ENCODE measurements around the gene HSPG2.

GRCh38 chr1:21898326-21899200, 38.5 kb downstream of the HSPG2 start:
- TF ChIP-seq REST (IDR thresholded peaks at IDR 0.05; ENCODE audit: borderline replicate concordance in 1 of 2, low read depth in 1 of 2, low read length in 2 of 2) (no peak), NR2C2 (CRISPR knock-in tag; IDR thresholded peaks at IDR 0.05; ENCODE audit: borderline replicate concordance) (no peak), LRRFIP1 (CRISPR knock-in tag; conservative IDR thresholded peaks at IDR 0.05) (no peak)
